HG03354 (cell line): ENCODE data around the gene MYO1D.

Source experiments
- ATAC-seq: cut with Tn5 transposase; IDR thresholded peaks from one replicate; pipeline ENCODE4 v1.9.1; 2021; ENCODE audit warnings: mild to moderate bottlenecking; ENCODE audit not compliant: unreplicated experiment, poor library complexity, severe bottlenecking

MYO1D gene

GRCh38 chr17:32863559-32863958 is 13.4 kb downstream of the MYO1D start:
- no peak for ATAC-seq

- no peak for ATAC-seq
Measured at GRCh38 chr17:32862940-32863339, 14.0 kb downstream of the MYO1D start.

- ATAC-seq, result no peak
Measured at GRCh38 chr17:32861981-32862380, 14.9 kb downstream of the MYO1D start.

- no peak for ATAC-seq
Measured at GRCh38 chr17:32859857-32860525, 16.9 kb downstream of the MYO1D start.

GRCh38 chr17:32855620-32856019 is 21.3 kb downstream of the MYO1D start:
- no peak for ATAC-seq

GRCh38 chr17:32854832-32855389 is 22.0 kb downstream of the MYO1D start:
- no peak for ATAC-seq

- ATAC-seq, result no peak
Measured at GRCh38 chr17:32854207-32854606, 22.7 kb downstream of the MYO1D start.

- no peak for ATAC-seq
Measured at GRCh38 chr17:32852811-32853210, 24.1 kb downstream of the MYO1D start.

GRCh38 chr17:32849879-32850278 is 27.0 kb downstream of the MYO1D start:
- no peak for ATAC-seq

- ATAC-seq, result no peak
Measured at GRCh38 chr17:32847977-32848376, 28.9 kb downstream of the MYO1D start.

GRCh38 chr17:32846143-32846542 is 30.8 kb downstream of the MYO1D start:
- no peak for ATAC-seq

- no peak for ATAC-seq
Measured at GRCh38 chr17:32840241-32840640, 36.7 kb downstream of the MYO1D start.

GRCh38 chr17:32836527-32836926 is 40.4 kb downstream of the MYO1D start:
- ATAC-seq, result no peak

GRCh38 chr17:32835291-32835761 is 41.6 kb downstream of the MYO1D start:
- peak; percentile 75 for ATAC-seq

GRCh38 chr17:32834104-32834503 is 42.8 kb downstream of the MYO1D start:
- no peak for ATAC-seq

- ATAC-seq, result no peak
Measured at GRCh38 chr17:32833526-32833925, 43.4 kb downstream of the MYO1D start.

- ATAC-seq, result no peak
Measured at GRCh38 chr17:32833076-32833475, 43.8 kb downstream of the MYO1D start.

- ATAC-seq, result no peak
Measured at GRCh38 chr17:32831627-32832243, 45.2 kb downstream of the MYO1D start.

- ATAC-seq, result no peak
Measured at GRCh38 chr17:32831223-32831622, 45.7 kb downstream of the MYO1D start.

GRCh38 chr17:32828822-32829221 is 48.1 kb downstream of the MYO1D start:
- ATAC-seq, result peak; percentile 20

- no peak for ATAC-seq
Measured at GRCh38 chr17:32827227-32827626, 49.7 kb downstream of the MYO1D start.
